Measurements from ENCODE around the gene CHRD.

The CHRD gene

GRCh38 chr3:184381261-184382224, 1.7 kb downstream of the CHRD start:
- H3K27ac ChIP-seq: no peak overlapping the region
- TF ChIP-seq CTCF (IDR thresholded peaks at IDR 0.05) (no peak), ZFX (IDR thresholded peaks at IDR 0.05; ENCODE audit: borderline replicate concordance) (no peak)

- no peak overlapping the region for H3K27ac ChIP-seq
- TF ChIP-seq CTCF (IDR thresholded peaks at IDR 0.05) (no peak), ZFX (IDR thresholded peaks at IDR 0.05; ENCODE audit: borderline replicate concordance) (no peak)
Measured at GRCh38 chr3:184382326-184383032, 2.6 kb downstream of the CHRD start.

- TF ChIP-seq CTCF (IDR thresholded peaks at IDR 0.05): no peak
- no peak for TF ChIP-seq ZFX (IDR thresholded peaks at IDR 0.05; ENCODE audit: borderline replicate concordance)
- no peak overlapping the region for H3K27ac ChIP-seq
Measured at GRCh38 chr3:184383033-184383740, 3.3 kb downstream of the CHRD start.

- no peak overlapping the region for H3K27ac ChIP-seq
- no peak for TF ChIP-seq ZFX (IDR thresholded peaks at IDR 0.05; ENCODE audit: borderline replicate concordance)
- TF ChIP-seq CTCF (IDR thresholded peaks at IDR 0.05): no peak
Measured at GRCh38 chr3:184384342-184384741, 4.5 kb downstream of the CHRD start.

GRCh38 chr3:184384856-184385422, 5.1 kb downstream of the CHRD start:
- H3K27ac ChIP-seq: no peak overlapping the region
- no peak for TF ChIP-seq ZFX (IDR thresholded peaks at IDR 0.05; ENCODE audit: borderline replicate concordance)
- no peak for TF ChIP-seq CTCF (IDR thresholded peaks at IDR 0.05)

GRCh38 chr3:184386047-184386806, 6.4 kb downstream of the CHRD start:
- no peak overlapping the region for H3K27ac ChIP-seq
- TF ChIP-seq ZFX (IDR thresholded peaks at IDR 0.05; ENCODE audit: borderline replicate concordance) (no peak), CTCF (IDR thresholded peaks at IDR 0.05) (no peak)
